SK-N-MC (cell line): ENCODE data around the gene APRT.

Experiments
- EZH2 ChIP-seq: fragments of 200-600 bp; sonication (generic); IDR thresholded peaks from one replicate; pipeline ENCODE4 v1.6.1; 2017; ENCODE audit warnings: antibody characterized with exemption
- FOXP2 ChIP-seq: optimal IDR thresholded peaks from 2 replicates; pipeline ENCODE3; 2011; ENCODE audit warnings: mild to moderate bottlenecking, moderate library complexity; ENCODE audit not compliant: insufficient read depth; ENCODE audit errors: extremely low read length, control extremely low read depth
- POLR2AphosphoS5 ChIP-seq: IDR thresholded peaks from 2 replicates; pipeline ENCODE4 v1.6.1; 2012; ENCODE audit warnings: mild to moderate bottlenecking, low read depth, low read length, borderline replicate concordance

DNA sequence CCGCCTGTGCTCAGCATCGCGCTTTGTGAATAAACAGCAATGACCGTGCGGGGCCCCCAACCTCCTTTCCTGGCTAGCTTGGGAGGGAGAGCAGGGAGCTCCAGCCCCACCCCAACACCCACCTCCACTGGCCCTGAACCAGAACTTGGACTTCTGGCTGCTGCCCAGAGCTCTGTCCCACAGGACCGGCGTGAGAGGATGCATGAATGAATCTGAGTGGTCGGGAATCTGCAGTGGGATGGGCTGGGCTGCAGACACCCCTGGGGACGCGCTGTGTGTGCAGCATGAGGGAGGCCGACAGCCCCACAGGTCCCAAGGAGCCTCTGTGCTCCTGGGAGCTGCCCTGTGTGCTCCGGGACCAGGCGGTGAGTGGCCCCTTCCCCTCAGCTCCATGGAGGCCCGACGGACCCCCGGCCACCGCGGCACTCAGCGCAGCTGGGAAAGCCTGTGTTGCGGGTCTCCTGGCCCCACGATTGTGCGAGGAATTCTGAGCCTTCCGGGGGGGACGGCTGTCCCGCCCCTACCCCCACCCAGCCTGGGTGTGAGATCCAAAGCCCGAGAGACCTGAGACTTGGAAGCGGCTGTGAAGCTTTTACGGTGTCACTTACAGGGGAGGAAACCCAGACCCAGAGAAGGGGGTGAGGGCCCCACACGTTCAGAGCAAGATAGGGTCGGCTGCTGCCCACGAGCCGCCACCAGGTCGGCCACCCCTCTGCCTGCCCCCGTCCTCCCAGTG is 32.2 kb downstream of the APRT start:
- no peak for TF ChIP-seq POLR2AphosphoS5
- no peak for TF ChIP-seq EZH2
- no peak for TF ChIP-seq FOXP2
